Measurements from ENCODE around the gene C6. TPM values are rescaled to one million over a fixed set of nuclear protein-coding genes. Genes with fewer than 3 reads are reported as not detected.

Gene C6
- total and polyA plus RNA-seq, 3 donors from 2014 or later, result 9.4 to 10.8 (median 9.9) TPM

DNA sequence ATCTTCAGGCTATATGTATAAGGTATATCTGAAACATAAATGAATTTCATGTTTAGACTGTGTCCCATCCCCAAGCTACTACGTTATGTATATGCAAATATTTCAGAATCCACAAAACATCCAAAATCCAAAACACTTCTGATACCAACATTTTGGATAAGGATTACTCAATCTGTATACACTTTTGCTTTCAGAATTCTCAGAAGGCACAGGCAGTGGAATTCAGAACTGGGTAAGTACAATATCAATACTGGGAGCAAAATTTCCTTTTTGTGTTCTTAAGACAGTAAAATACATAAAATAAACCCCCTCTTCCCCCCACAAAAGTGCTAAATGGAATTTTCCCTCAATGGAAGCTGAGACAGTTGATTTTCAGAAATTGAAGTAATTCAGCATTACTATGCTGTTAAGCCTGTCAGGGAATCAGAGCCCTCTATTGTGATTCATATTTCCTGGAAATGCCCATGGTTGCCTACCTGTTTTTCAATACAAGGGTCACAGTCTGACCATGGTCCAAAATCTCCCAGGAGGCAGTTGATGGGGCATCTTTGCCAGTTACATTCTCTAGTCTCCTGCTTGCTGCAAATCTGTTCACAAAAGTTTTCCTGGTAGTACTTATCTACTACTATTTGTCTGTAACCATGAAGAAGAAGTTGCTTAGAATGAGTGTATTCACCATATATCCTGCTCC is 12.1 kb downstream of the C6 start:
- Histone ChIP-seq H3K9me3 (no peaks in the 10 kb centered on the region), H3K4me3 (no peak overlapping the region), H3K27ac (no peak overlapping the region), H3K36me3 (ENCODE audit: low read depth, missing control alignments) (no peaks in the 10 kb centered on the region), H3K4me1 (no peaks in the 10 kb centered on the region), H3K27me3 (no peaks in the 10 kb centered on the region)
- no peak for DNase-seq
- intact Hi-C loops (cut with DNase I; ENCODE audit: low total_unique reads), result no loop called here
- TF ChIP-seq, protein P1, sequence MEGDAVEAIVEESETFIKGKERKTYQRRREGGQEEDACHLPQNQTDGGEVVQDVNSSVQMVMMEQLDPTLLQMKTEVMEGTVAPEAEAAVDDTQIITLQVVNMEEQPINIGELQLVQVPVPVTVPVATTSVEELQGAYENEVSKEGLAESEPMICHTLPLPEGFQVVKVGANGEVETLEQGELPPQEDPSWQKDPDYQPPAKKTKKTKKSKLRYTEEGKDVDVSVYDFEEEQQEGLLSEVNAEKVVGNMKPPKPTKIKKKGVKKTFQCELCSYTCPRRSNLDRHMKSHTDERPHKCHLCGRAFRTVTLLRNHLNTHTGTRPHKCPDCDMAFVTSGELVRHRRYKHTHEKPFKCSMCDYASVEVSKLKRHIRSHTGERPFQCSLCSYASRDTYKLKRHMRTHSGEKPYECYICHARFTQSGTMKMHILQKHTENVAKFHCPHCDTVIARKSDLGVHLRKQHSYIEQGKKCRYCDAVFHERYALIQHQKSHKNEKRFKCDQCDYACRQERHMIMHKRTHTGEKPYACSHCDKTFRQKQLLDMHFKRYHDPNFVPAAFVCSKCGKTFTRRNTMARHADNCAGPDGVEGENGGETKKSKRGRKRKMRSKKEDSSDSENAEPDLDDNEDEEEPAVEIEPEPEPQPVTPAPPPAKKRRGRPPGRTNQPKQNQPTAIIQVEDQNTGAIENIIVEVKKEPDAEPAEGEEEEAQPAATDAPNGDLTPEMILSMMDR (IDR thresholded peaks at IDR 0.05), result no peak
- no peak for TF ChIP-seq POLR2A (IDR thresholded peaks at IDR 0.05)
- 77 to 85% methylated on average over 1 of the region's 1 CpG for WGBS, 2 donors

DNA sequence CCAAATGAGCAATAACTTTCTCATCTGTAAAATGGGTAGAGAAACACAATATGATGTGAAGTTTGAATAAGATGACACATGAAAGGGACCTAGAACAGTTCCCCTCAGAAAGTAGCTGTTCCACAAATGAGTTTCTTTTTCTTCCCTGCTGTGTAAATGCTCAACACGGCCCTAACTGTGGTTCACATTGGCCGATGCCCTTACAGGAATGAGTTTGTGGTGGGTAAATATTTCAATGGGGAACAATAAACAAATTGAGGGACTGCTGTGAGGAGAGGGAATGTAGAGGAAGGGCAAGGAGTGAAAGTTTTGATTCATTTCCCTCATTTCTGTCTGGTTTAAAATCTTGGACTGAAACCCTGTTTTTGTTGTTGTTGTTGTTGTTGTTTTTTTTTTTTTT is 12.8 kb downstream of the C6 start:
- 83 to 98% methylated on average over 2 of the region's 2 CpGs for WGBS, 2 donors
- intact Hi-C loops (cut with DNase I; ENCODE audit: low total_unique reads), result no loop called here

DNA sequence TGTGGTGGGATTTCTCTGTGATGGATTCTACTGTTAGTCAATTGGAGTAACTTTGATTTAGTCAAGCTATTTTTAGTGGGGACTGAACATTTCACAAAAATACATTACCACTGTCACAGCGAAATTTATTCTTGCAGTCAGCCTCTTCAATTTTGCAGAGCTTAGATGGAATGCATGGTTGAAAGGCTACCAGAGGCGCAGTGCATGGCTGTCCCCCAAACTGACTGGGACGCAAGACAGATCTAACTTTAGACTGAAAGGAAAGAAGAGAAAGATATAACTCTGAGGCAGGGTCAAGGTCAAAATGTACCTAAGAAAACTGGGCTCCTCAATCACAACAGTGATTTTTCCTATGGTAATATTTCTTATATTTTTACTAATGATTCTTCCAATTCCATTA is 13.7 kb downstream of the C6 start:
- Histone ChIP-seq H3K4me3 (no peak overlapping the region), H3K36me3 (ENCODE audit: low read depth, missing control alignments) (no peaks in the 10 kb centered on the region), H3K4me1 (no peaks in the 10 kb centered on the region), H3K9me3 (no peaks in the 10 kb centered on the region), H3K27ac (no peak overlapping the region), H3K27me3 (no peaks in the 10 kb centered on the region)
- no peak for DNase-seq
- WGBS, 2 donors, result 58 to 59% methylated on average over 3 of the region's 3 CpGs
- intact Hi-C loops (cut with DNase I; ENCODE audit: low total_unique reads), result loop anchor here (10.0 kb wide), 1 partner anchor 65 kb away; no protein-coding TSS in a partner anchor
- TF ChIP-seq, protein P1 (IDR thresholded peaks at IDR 0.05), result no peak
- no peak for TF ChIP-seq POLR2A (IDR thresholded peaks at IDR 0.05)

More for the DNA sequence above, 12.8 kb downstream of the C6 start:
- Histone ChIP-seq H3K27ac (no peak overlapping the region), H3K36me3 (ENCODE audit: low read depth, missing control alignments) (no peaks in the 10 kb centered on the region), H3K4me3 (no peak overlapping the region), H3K27me3 (no peaks in the 10 kb centered on the region), H3K9me3 (no peaks in the 10 kb centered on the region), H3K4me1 (no peaks in the 10 kb centered on the region)
- no peak for DNase-seq
- TF ChIP-seq, protein P1 (IDR thresholded peaks at IDR 0.05), result no peak
- TF ChIP-seq POLR2A (IDR thresholded peaks at IDR 0.05), result no peak

DNA sequence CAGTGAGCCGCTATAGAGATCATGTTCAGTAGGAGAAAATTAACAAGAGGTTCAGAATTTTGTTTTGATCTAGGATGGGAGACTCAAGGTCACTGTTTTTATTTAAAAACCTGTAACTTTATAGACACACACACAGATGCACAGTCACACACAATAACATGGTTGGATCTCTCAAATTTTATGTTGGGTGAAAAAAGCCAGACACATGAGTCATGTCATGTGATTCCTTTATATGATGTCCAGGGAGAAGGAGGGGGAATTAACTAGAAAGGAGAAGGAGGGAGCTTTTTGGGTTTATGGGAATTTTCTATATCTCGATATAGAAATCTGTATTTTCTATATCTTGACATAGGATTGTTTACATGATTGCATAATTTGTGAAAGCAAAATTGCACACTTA is 17.1 kb downstream of the C6 start:
- DNase-seq, result no peak
- intact Hi-C loops (cut with DNase I; ENCODE audit: low total_unique reads), result loop anchor here (10.0 kb wide), 1 partner anchor 69 kb away; no protein-coding TSS in a partner anchor
- no peak overlapping the region for H3K27ac ChIP-seq
- H3K4me1 ChIP-seq, result no peaks in the 10 kb centered on the region
- no peaks in the 10 kb centered on the region for H3K9me3 ChIP-seq
- H3K27me3 ChIP-seq, result no peaks in the 10 kb centered on the region
- H3K4me3 ChIP-seq, result no peak overlapping the region
- WGBS, 2 donors, result 90 to 95% methylated on average over 2 of the region's 2 CpGs
- no peak for TF ChIP-seq POLR2A (IDR thresholded peaks at IDR 0.05)
- TF ChIP-seq, protein P1 (IDR thresholded peaks at IDR 0.05), result no peak
- H3K36me3 ChIP-seq (ENCODE audit: low read depth, missing control alignments), result no peaks in the 10 kb centered on the region

DNA sequence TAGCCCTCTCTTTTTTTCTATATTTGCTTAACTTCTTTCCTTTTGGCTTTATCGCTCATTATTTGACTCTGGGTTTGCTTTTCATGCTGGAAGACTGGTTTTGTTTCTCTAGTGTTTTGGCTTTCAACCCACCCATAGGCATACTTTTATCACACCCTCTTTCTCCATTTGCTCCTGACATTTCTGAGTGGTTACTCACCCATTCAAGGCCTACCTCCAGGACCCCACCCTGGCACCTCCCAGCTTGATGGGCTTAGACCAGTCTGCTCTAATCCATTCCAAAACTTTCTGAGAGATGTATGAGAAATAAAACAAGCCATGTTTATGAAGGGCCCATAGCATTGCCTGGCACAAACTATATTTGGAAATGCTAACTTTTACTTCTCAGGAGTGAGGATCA is 18.1 kb downstream of the C6 start:
- Histone ChIP-seq H3K4me1 (no peaks in the 10 kb centered on the region), H3K27ac (peak overlapping the region in 1 of 2 donors; percentile 74), H3K27me3 (no peaks in the 10 kb centered on the region), H3K4me3 (no peak overlapping the region), H3K36me3 (ENCODE audit: low read depth, missing control alignments) (no peaks in the 10 kb centered on the region), H3K9me3 (no peaks in the 10 kb centered on the region)
- intact Hi-C loops (cut with DNase I; ENCODE audit: low total_unique reads), result loop anchor here (10.0 kb wide), 1 partner anchor 70 kb away; no protein-coding TSS in a partner anchor
- WGBS, 2 donors, result 86 to 100% methylated on average over 1 of the region's 1 CpG
- no peak for DNase-seq
- TF ChIP-seq, protein P1 (IDR thresholded peaks at IDR 0.05), result no peak
- no peak for TF ChIP-seq POLR2A (IDR thresholded peaks at IDR 0.05)

Measured in testis (tissue), 3 donors.